Dermis blood vessel endothelial cell (primary cell): ENCODE data around the gene WAS. TPM values are rescaled to one million over a fixed set of nuclear protein-coding genes. Genes with fewer than 3 reads are reported as not detected.
"Not testable (repeated sequence)": the region's sequence is repeated elsewhere in the genome, so short reads cannot be mapped to it uniquely, and the experiment has no call there.

ENCODE experiments used
- DNase-seq: peaks from one replicate; pipeline ENCODE4 v3.0.0; 2010
- total RNA-seq: library from RNA; depleted of rRNA; stranded (reverse); fragments of >200 nt; gene quantifications from 2 replicates; pipeline ENCODE4 v1.2.3, GENCODE V29; 2014

Gene WAS
- total RNA-seq, 1 donor from 2014 or later, result not detected

- DNase-seq, result no peak
These were observed 5.0 kb downstream of the WAS start for GRCh38 chrX:48688531-48689150.

- no peak for DNase-seq
These were observed 5.8 kb downstream of the WAS start for GRCh38 chrX:48689208-48689920.

GRCh38 chrX:48691746-48692145 is 8.1 kb downstream of the WAS start:
- not testable (repeated sequence) for DNase-seq

- no peak for DNase-seq
These were observed 11.4 kb downstream of the WAS start for GRCh38 chrX:48694776-48695533.

GRCh38 chrX:48695534-48695896 is 11.9 kb downstream of the WAS start:
- DNase-seq, result peak; percentile 17

GRCh38 chrX:48695925-48696300 is 12.3 kb downstream of the WAS start:
- DNase-seq, result no peak

- DNase-seq, result peak; percentile 89
These were observed 12.8 kb downstream of the WAS start, which contains the start of gene SUV39H1 for GRCh38 chrX:48696301-48696908. Gene SUV39H1, plus strand, starts transcription at chrX:48696734. Its CDS starts 51 bp downstream, at chrX:48696785.

- DNase-seq, result peak; percentile 53
These were observed 13.5 kb downstream of the WAS start for GRCh38 chrX:48696909-48697727.

GRCh38 chrX:48698306-48698705 is 14.7 kb downstream of the WAS start:
- DNase-seq, result no peak

GRCh38 chrX:48700246-48700645 is 16.6 kb downstream of the WAS start:
- no peak for DNase-seq

- DNase-seq, result no peak
These were observed 17.5 kb downstream of the WAS start for GRCh38 chrX:48700951-48701653.

- DNase-seq, result no peak
These were observed 18.4 kb downstream of the WAS start for GRCh38 chrX:48702032-48702431.

- DNase-seq, result no peak
These were observed 19.1 kb downstream of the WAS start for GRCh38 chrX:48702716-48703115.

GRCh38 chrX:48703228-48703627 is 19.6 kb downstream of the WAS start:
- no peak for DNase-seq

- DNase-seq, result no peak
These were observed 20.3 kb downstream of the WAS start for GRCh38 chrX:48703642-48704481.

GRCh38 chrX:48705871-48706270 is 22.3 kb downstream of the WAS start:
- DNase-seq, result no peak

GRCh38 chrX:48709522-48710112 is 26.0 kb downstream of the WAS start:
- DNase-seq, result no peak

GRCh38 chrX:48711162-48711928 is 27.7 kb downstream of the WAS start:
- DNase-seq, result no peak

- no peak for DNase-seq
These were observed 28.4 kb downstream of the WAS start for GRCh38 chrX:48711929-48712505.
